DND-41 (cell line): ENCODE measurements around the gene LRRC4B.
A peak's percentile ranks its signal among the peaks of the same experiment; 100 is the strongest.

ENCODE experiments used
- ATAC-seq: fragments of 200-7000 bp; cut with Tn5 transposase; 3 replicates; pipeline ENCODE4 v1.9.1; 2021; ENCODE audit warnings: low read depth; ENCODE audit not compliant: insufficient read depth
- DNase-seq: peaks from one replicate; pipeline ENCODE4 v3.0.0-alpha.2; 2020
- H2AFZ ChIP-seq: 2 replicates; pipeline ENCODE4 v1.6.0; 2012; ENCODE audit warnings: low read depth, low read length
- H3K27ac ChIP-seq: 2 replicates; pipeline ENCODE4 v1.5.1; 2012; ENCODE audit warnings: low read length, inconsistent platforms
- H3K27me3 ChIP-seq: fragments of 200-600 bp; sonication (generic); 2 replicates; pipeline ENCODE4 v1.6.0; 2012; ENCODE audit warnings: low read length, mild to moderate bottlenecking, inconsistent platforms; ENCODE audit not compliant: insufficient read depth, poor library complexity
- H3K36me3 ChIP-seq: 2 replicates; pipeline ENCODE4 v1.5.1; 2012; ENCODE audit warnings: low read length, inconsistent platforms; ENCODE audit not compliant: insufficient read depth
- H3K4me1 ChIP-seq: 2 replicates; pipeline ENCODE4 v1.5.1; 2012; ENCODE audit warnings: mild to moderate bottlenecking, low read length; ENCODE audit not compliant: insufficient read depth
- H3K4me2 ChIP-seq: 2 replicates; pipeline ENCODE4 v1.6.0; 2012; ENCODE audit warnings: mild to moderate bottlenecking, moderate library complexity, low read length, inconsistent platforms; ENCODE audit not compliant: insufficient read depth
- H3K4me3 ChIP-seq, 2 experiments: fragments of 200-600 bp in 1 of 2; shearing (Covaris generic) in 1 of 2; 2 replicates each; pipeline ENCODE4 v1.5.1; 2012 to 2016; ENCODE audit warnings: inconsistent platforms in 2 of 2, low read length in 2 of 2, mild to moderate bottlenecking in 2 of 2, low read depth in 1 of 2, moderate library complexity in 1 of 2
- H3K79me2 ChIP-seq: 2 replicates; pipeline ENCODE4 v1.6.0; 2012; ENCODE audit warnings: low read length, inconsistent platforms; ENCODE audit not compliant: insufficient read depth
- H3K9ac ChIP-seq: 2 replicates; pipeline ENCODE4 v1.6.0; 2012; ENCODE audit warnings: low read depth, mild to moderate bottlenecking, inconsistent platforms, low read length, moderate library complexity
- H3K9me3 ChIP-seq: 2 replicates; pipeline ENCODE4 v1.5.1; 2012; ENCODE audit warnings: low read length, moderate library complexity, mild to moderate bottlenecking, inconsistent platforms; ENCODE audit not compliant: insufficient read depth, severe bottlenecking
- H4K20me1 ChIP-seq: 2 replicates; pipeline ENCODE4 v1.6.0; 2012; ENCODE audit warnings: low read length; ENCODE audit not compliant: insufficient read depth
- CTCF ChIP-seq: IDR thresholded peaks from 2 replicates; pipeline ENCODE4 v1.5.1; 2012; ENCODE audit warnings: borderline replicate concordance, low read length, moderate library complexity, mild to moderate bottlenecking; ENCODE audit not compliant: poor library complexity, severe bottlenecking; ENCODE audit errors: extremely low read depth
- EZH2 ChIP-seq: IDR thresholded peaks from 3 replicates; pipeline ENCODE4 v1.6.1; 2012; ENCODE audit warnings: borderline replicate concordance, low read depth, mild to moderate bottlenecking, moderate library complexity, low read length, inconsistent platforms; ENCODE audit not compliant: severe bottlenecking

Gene LRRC4B

DNA sequence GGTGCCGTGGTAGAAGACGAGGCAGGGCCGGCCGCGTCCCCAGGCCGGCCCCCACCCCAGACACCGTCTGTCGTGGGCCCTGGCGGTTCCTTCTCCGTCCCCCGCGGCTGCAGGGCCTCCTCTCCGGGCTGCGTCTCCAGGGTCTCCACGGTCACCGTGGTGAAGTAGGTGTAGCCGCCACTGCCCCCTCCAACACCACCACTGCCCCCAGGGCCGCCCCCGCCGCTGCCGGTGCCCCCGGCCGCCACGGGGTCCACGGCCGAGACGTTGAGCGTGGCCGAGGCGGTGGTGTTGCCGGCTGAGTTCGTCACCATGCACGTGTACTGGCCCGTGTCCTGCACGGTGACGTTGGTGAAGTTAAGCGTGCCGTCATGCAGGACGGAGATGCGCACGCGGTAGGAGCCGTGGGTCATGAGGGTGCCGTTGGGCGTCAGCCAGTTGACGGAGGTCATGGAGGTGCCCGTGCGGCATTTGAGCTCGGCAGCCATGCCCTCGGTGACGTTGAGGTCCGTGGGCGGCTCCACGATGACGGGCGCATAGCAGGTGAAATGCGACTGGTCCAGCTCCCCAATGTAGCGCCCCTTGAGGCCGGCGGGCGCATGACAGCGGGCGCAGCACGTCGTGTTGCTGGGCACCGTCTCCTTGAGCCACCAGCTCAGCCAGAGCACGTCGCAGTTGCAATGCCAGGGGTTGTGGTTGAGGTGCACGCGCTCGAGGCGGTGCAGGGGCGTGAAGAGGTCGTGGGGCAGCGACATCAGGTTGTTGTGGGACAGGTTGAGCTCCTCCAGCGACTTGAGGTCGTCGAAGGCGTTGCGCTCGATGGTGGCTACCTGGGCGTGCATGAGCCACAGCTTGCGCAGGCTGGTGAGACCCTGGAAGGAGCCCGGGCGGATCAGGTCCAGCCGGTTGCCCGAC is 49.9 kb downstream of the LRRC4B start:
- H3K9me3 ChIP-seq, result no peaks in the 10 kb centered on the region
- DNase-seq, result no peak
- H3K27me3 ChIP-seq, result no peaks in the 10 kb centered on the region
- no peak overlapping the region for H2AFZ ChIP-seq
- no peaks in the 10 kb centered on the region for H3K79me2 ChIP-seq
- no peak overlapping the region for H3K4me2 ChIP-seq
- peak; percentile 45 for TF ChIP-seq CTCF
- no peak for TF ChIP-seq EZH2
- H4K20me1 ChIP-seq, result no peaks in the 10 kb centered on the region
- H3K27ac ChIP-seq, result no peak overlapping the region
- H3K4me1 ChIP-seq, result no peaks in the 10 kb centered on the region
- no peak overlapping the region for H3K9ac ChIP-seq
- ATAC-seq, result no peak
- H3K4me3 ChIP-seq, result no peak overlapping the region
- H3K36me3 ChIP-seq, result no peaks in the 10 kb centered on the region

GRCh38 chr19:50517704-50518075 is 50.5 kb downstream of the LRRC4B start:
- H3K4me3 ChIP-seq, result no peak overlapping the region
- no peaks in the 10 kb centered on the region for H3K36me3 ChIP-seq
- no peaks in the 10 kb centered on the region for H3K4me1 ChIP-seq
- ATAC-seq, result no peak
- H3K9me3 ChIP-seq, result no peaks in the 10 kb centered on the region
- H3K79me2 ChIP-seq, result no peaks in the 10 kb centered on the region
- no peaks in the 10 kb centered on the region for H4K20me1 ChIP-seq
- no peak for DNase-seq
- no peak overlapping the region for H3K4me2 ChIP-seq
- H2AFZ ChIP-seq, result no peak overlapping the region
- no peaks in the 10 kb centered on the region for H3K27me3 ChIP-seq
- H3K9ac ChIP-seq, result no peak overlapping the region
- no peak overlapping the region for H3K27ac ChIP-seq
- TF ChIP-seq CTCF (no peak), EZH2 (no peak)

GRCh38 chr19:50516964-50517703 is 51.1 kb downstream of the LRRC4B start:
- no peaks in the 10 kb centered on the region for H3K36me3 ChIP-seq
- ATAC-seq, result no peak

More at GRCh38 chr19:50516964-50517703, 51.1 kb downstream of the LRRC4B start:
- Histone ChIP-seq H3K4me2 (no peak overlapping the region), H2AFZ (no peak overlapping the region), H3K9me3 (no peaks in the 10 kb centered on the region), H3K27ac (no peak overlapping the region), H3K4me3 (no peak overlapping the region), H3K79me2 (no peaks in the 10 kb centered on the region), H3K4me1 (peaks cover 3% of the 10 kb centered on the region), H3K9ac (no peak overlapping the region), H3K27me3 (no peaks in the 10 kb centered on the region), H4K20me1 (no peaks in the 10 kb centered on the region)
- no peak for DNase-seq
- TF ChIP-seq CTCF (no peak), EZH2 (no peak)
